CD4-positive, alpha-beta T cell (primary cell): ENCODE results near the gene SLC1A2. TPM values are rescaled to one million over a fixed set of nuclear protein-coding genes. Genes with fewer than 3 reads are reported as not detected.

Experiments
- ATAC-seq: fragments of 200-7000 bp; cut with Tn5 transposase; one replicate; pipeline ENCODE4 v1.10.0; 2022; ENCODE audit warnings: mild to moderate bottlenecking; ENCODE audit not compliant: poor library complexity
- CTCF ChIA-PET: fragments of 350-600 bp; sonication (Branson Sonifier 250); formaldehyde crosslinking; loops from one replicate; lab custom pipeline; 2021; ENCODE audit warnings: antibody characterized with exemption, inconsistent platforms; lab: Charles Lee
- POLR2A ChIA-PET: fragments of 350-600 bp; sonication (Branson Sonifier 250); formaldehyde crosslinking; loops from one replicate; lab custom pipeline; 2021; ENCODE audit warnings: antibody characterized with exemption, inconsistent platforms; lab: Charles Lee
- DNase-seq, 14 experiments: peaks; one replicate each; pipeline ENCODE4 v3.0.0-alpha.2; 2013 to 2020; ENCODE audit warnings: mixed read lengths in 2 of 14
- H3K27ac ChIP-seq, 2 donors: one replicate each; pipeline versions ENCODE4 v1.5.1 to v1.7.0; 2013; ENCODE audit warnings: low read length in 2 of 2, low read depth in 1 of 2, mild to moderate bottlenecking in 1 of 2
- H3K27me3 ChIP-seq, 2 experiments: 1 replicate in 1 of 2; 2 replicates in 1 of 2; pipeline versions ENCODE4 v1.6.1 to v1.7.0; 2013; ENCODE audit warnings: low read length in 2 of 2, control low read depth in 1 of 2, mild to moderate bottlenecking in 1 of 2, moderate library complexity in 1 of 2; ENCODE audit not compliant: insufficient read depth in 2 of 2, control insufficient read depth in 1 of 2
- H3K36me3 ChIP-seq: one replicate; pipeline ENCODE4 v1.6.1; 2013; ENCODE audit warnings: low read length, control low read depth; ENCODE audit not compliant: insufficient read depth
- H3K4me1 ChIP-seq: one replicate; pipeline ENCODE4 v1.6.1; 2013; ENCODE audit warnings: low read length, control low read depth; ENCODE audit not compliant: insufficient read depth
- H3K4me3 ChIP-seq: one replicate; pipeline ENCODE4 v1.5.1; 2013; ENCODE audit warnings: mild to moderate bottlenecking, low read length, moderate library complexity
- H3K9me3 ChIP-seq, 2 experiments: 1 replicate in 1 of 2; 2 replicates in 1 of 2; pipeline versions ENCODE4 v1.6.1 to v1.7.0; 2013; ENCODE audit warnings: low read length in 2 of 2, mild to moderate bottlenecking in 2 of 2, control low read depth in 1 of 2, moderate library complexity in 1 of 2; ENCODE audit not compliant: control insufficient read depth in 1 of 2, insufficient read depth in 1 of 2
- H3K27ac Mint-ChIP-seq: one replicate; pipeline ENCODE4 v1.8.0; 2020; ENCODE audit warnings: mixed read lengths
- H3K27me3 Mint-ChIP-seq: one replicate; pipeline ENCODE4 v1.8.0; 2021; ENCODE audit warnings: mixed read lengths
- H3K36me3 Mint-ChIP-seq: one replicate; pipeline ENCODE4 v1.8.0; 2021; ENCODE audit warnings: low read depth, mixed read lengths
- H3K4me1 Mint-ChIP-seq: one replicate; pipeline ENCODE4 v1.8.0; 2021; ENCODE audit warnings: low read depth, mixed read lengths
- H3K4me3 Mint-ChIP-seq: one replicate; pipeline ENCODE4 v1.8.0; 2020; ENCODE audit warnings: mild to moderate bottlenecking, mixed read lengths
- H3K9me3 Mint-ChIP-seq: one replicate; pipeline ENCODE4 v1.8.0; 2020; ENCODE audit warnings: mixed read lengths
- CTCF ChIP-seq: fragments of 200-600 bp; IDR thresholded peaks from one replicate; pipeline ENCODE4 v1.8.0; 2022; ENCODE audit warnings: antibody characterized with exemption, mild to moderate bottlenecking
- intact Hi-C, 2 experiments: fragments of 100-400 bp; cut with DNase I in 1 of 2; cut with micrococcal nuclease in 1 of 2; formaldehyde crosslinking; loops; one replicate each; pipeline versions ENCODE4 v1.15.1 to v1.9.0; 2023 to 2025; cut with DNase I, micrococcal nuclease
- total RNA-seq, 174 experiments: library from RNA in 2 of 174; stranded (reverse) in 2 of 174; gene quantifications; one replicate each; pipeline ENCODE4 v1.2.3 and lab custom pipeline; 2021 to 2026

SLC1A2 gene
- total RNA-seq, 2 experiments from 2014 or later, result not detected

- CTCF ChIA-PET, result interaction anchor here (0.8 to 1.3 kb wide), 2 partner anchors 21 to 80 kb away, joined by 3 read pairs; no protein-coding TSS in a partner anchor
Measured at GRCh38 chr11:35225946-35226520, 193.3 kb downstream of the SLC1A2 start.

GRCh38 chr11:35223991-35224390 is 195.4 kb downstream of the SLC1A2 start:
- Mint-ChIP-seq H3K27me3 (no peaks in the 10 kb centered on the region), H3K9me3 (peaks cover 4% of the 10 kb centered on the region), H3K36me3 (peaks cover 100% of the 10 kb centered on the region), H3K27ac (peak overlapping the region; percentile 68), H3K4me1 (peaks cover 52% of the 10 kb centered on the region), H3K4me3 (no peak overlapping the region)
- no peaks in the 10 kb centered on the region for H3K27me3 ChIP-seq
- peak overlapping the region in 1 of 2 donors; percentile 25 for H3K27ac ChIP-seq
- CTCF ChIA-PET, result interaction anchor here (0.7 to 1.5 kb wide), 2 partner anchors 9 to 14 kb away, joined by 3 read pairs; no protein-coding TSS in a partner anchor
- POLR2A ChIA-PET, result no interaction called here
- intact Hi-C loops, result loop anchor here in 1 of 2 experiments (5.0 kb wide), 1 partner anchor 37 kb away; no protein-coding TSS in a partner anchor
- peaks cover 8% of the 10 kb centered on the region for H3K4me1 ChIP-seq
- H3K9me3 ChIP-seq, result no peaks in the 10 kb centered on the region
- TF ChIP-seq CTCF, result no peak
- peaks cover 99% of the 10 kb centered on the region for H3K36me3 ChIP-seq
- H3K4me3 ChIP-seq, result no peak overlapping the region
- ATAC-seq (no peak), DNase-seq (no peak)

More at GRCh38 chr11:35225946-35226520, 193.3 kb downstream of the SLC1A2 start:
- Histone ChIP-seq H3K36me3 (peaks cover 100% of the 10 kb centered on the region), H3K9me3 (no peaks in the 10 kb centered on the region), H3K4me1 (peaks cover 8% of the 10 kb centered on the region), H3K27ac (no peak overlapping the region), H3K4me3 (no peak overlapping the region), H3K27me3 (no peaks in the 10 kb centered on the region)
- intact Hi-C loops, result no loop called here
- Mint-ChIP-seq H3K36me3 (peaks cover 100% of the 10 kb centered on the region), H3K4me1 (peaks cover 56% of the 10 kb centered on the region), H3K27me3 (no peaks in the 10 kb centered on the region), H3K9me3 (peaks cover 8% of the 10 kb centered on the region), H3K27ac (peak overlapping the region; percentile 80), H3K4me3 (peak overlapping the region; percentile 31)
- ATAC-seq (no peak), DNase-seq (no peak)
- TF ChIP-seq CTCF, result no peak
- POLR2A ChIA-PET, result no interaction called here

GRCh38 chr11:35223371-35223796 is 196.0 kb downstream of the SLC1A2 start:
- Mint-ChIP-seq H3K4me3 (no peak overlapping the region), H3K27me3 (no peaks in the 10 kb centered on the region), H3K36me3 (peaks cover 100% of the 10 kb centered on the region), H3K4me1 (peaks cover 52% of the 10 kb centered on the region), H3K9me3 (peaks cover 2% of the 10 kb centered on the region), H3K27ac (peak overlapping the region; percentile 68)
- intact Hi-C loops, result loop anchor here in 1 of 2 experiments (5.0 kb wide), 1 partner anchor 36 kb away; no protein-coding TSS in a partner anchor
- H3K27me3 ChIP-seq, result no peaks in the 10 kb centered on the region
- ATAC-seq, result no peak
- peaks cover 8% of the 10 kb centered on the region for H3K4me1 ChIP-seq
- no peaks in the 10 kb centered on the region for H3K9me3 ChIP-seq
- TF ChIP-seq CTCF, result no peak
- DNase-seq, result no peak
- H3K27ac ChIP-seq, result peak overlapping the region in 1 of 2 donors; percentile 25
- ChIA-PET POLR2A (interaction anchor here (0.8 kb wide), 1 partner anchor 24 kb away, joined by 3 read pairs; no protein-coding TSS in a partner anchor), CTCF (interaction anchor here (0.7 to 1.5 kb wide), 2 partner anchors 8 to 14 kb away, joined by 3 read pairs; no protein-coding TSS in a partner anchor)
- H3K36me3 ChIP-seq, result peaks cover 99% of the 10 kb centered on the region
- no peak overlapping the region for H3K4me3 ChIP-seq
